C4-2B (cell line): ENCODE measurements around the gene ETNK2.

Source experiments
- CTCF ChIP-seq: fragments of 450-650 bp; conservative IDR thresholded peaks from 2 replicates; pipeline ENCODE4 v1.5.1; 2017; ENCODE audit warnings: mild to moderate bottlenecking
- ZFX ChIP-seq: fragments of 450-650 bp; IDR thresholded peaks from 2 replicates; pipeline ENCODE4 v1.6.1; 2017

- TF ChIP-seq CTCF (no peak), ZFX (no peak)
Measured at GRCh38 chr1:204114606-204115005, 37.2 kb downstream of the ETNK2 start.
